GM21737 (cell line): ENCODE data around the gene SESTD1.

Experiments used
- ATAC-seq: cut with Tn5 transposase; IDR thresholded peaks from one replicate; pipeline ENCODE4 v1.9.1; 2021; ENCODE audit warnings: mild to moderate bottlenecking, moderate library complexity; ENCODE audit not compliant: unreplicated experiment

Gene SESTD1

GRCh38 chr2:179264368-179265081, at the start of gene SESTD1:
SESTD1 (minus strand) TSS chr2:179264832; CDS start chr2:179191841, 72,991 bp downstream.
- ATAC-seq = peak; percentile 72

DNA sequence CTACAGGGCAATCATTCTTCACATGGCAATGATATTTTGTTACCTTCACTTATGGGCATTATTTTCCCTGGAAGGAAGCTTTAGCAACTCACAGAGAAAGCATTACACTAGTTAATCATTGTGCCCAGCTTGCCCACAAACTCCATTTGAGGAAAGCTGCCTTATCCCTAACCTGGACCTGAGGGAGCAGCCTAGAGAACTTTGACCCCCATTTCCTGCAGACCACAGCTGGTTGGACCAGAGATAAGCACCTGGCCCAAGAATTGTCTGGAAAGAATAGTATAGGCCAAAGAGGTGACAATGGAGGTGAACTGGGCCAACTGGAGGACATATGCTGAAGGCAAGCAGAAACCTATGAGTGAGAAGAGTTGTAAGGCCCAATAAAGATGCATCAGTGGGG, 48.4 kb upstream of the SESTD1 start:
- ATAC-seq = no peak

- no peak for ATAC-seq
These were observed 46.5 kb upstream of the SESTD1 start for GRCh38 chr2:179311101-179311500.

DNA sequence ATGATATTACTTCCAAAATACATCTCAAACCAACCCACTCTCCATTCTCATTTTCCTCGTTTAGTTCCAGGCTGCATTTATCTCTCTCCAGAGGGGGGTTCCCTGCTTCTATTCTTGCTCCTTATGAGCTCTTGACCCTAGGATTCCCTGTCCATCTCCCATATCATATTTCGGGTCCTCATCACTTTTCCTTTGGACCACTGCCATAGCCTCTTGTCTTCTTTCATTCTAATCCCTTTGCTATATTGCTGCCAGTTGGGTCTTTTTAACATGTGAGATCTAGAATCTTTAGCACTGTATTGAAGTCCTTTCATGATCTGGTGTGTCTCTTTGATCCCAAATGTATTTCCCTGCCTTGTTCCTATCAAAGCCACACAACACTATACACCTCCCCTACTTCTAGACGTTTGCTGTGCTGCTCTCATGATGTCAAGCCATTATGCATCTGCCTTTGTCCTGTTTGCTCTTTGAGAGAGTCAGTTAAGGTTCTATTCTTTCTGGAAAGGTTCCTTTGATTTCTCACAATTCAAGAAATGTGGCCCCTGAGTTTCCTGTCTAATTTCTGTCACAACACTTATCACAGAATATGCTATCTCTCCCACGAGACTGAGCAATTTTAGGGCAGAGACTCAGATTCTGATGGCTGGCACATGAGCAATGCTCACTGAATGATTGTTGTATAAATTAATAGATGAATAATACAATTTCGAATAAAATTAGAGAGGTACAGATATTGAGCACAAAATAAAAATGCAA, 43.2 kb upstream of the SESTD1 start:
- no peak for ATAC-seq

DNA sequence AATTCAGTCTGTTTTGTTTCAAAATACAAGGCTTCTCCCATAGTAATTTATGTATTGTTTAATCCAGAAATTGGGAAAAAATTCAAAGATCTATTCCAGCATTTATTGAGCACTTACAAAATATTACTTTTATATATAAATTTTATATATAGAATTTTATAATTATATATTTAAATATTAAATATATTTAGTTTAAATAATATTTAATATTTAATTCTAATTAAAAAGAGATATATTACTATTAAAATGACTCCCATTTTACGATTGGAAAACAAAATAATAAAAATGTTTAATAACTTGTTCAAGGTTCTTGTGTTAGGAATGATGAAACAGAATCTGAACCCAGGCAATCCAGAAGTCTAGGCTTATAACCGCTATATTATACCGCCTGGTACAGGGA, 40.5 kb upstream of the SESTD1 start:
- no peak for ATAC-seq

GRCh38 chr2:179304424-179304823, 39.8 kb upstream of the SESTD1 start:
- no peak for ATAC-seq

GRCh38 chr2:179302764-179303571, 38.3 kb upstream of the SESTD1 start:
- ATAC-seq = no peak

- no peak for ATAC-seq
These were observed 37.5 kb upstream of the SESTD1 start for GRCh38 chr2:179302149-179302548.

DNA sequence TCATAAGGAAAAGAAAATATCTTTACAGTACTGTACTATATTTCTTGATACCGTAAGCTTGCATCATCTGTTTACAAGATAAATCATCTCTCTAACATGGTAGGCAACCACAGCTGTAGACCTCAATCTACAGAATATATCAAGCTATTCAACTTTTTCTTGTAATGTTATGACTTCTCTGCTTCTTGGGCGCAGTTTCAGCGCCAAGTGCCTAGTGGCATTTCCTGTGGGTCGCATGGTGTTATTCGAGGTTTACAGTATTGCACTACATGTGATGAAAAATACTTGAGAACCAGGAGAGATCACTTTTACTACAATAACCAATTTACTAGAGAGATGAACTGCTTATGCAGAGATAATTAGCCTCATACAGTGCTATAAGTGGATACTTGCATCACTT, 34.0 kb upstream of the SESTD1 start:
- ATAC-seq = no peak

- no peak for ATAC-seq
These were observed 33.3 kb upstream of the SESTD1 start for GRCh38 chr2:179297927-179298326.

GRCh38 chr2:179290329-179290728, 25.7 kb upstream of the SESTD1 start:
- no peak for ATAC-seq

- no peak for ATAC-seq
These were observed 20.4 kb upstream of the SESTD1 start for GRCh38 chr2:179285060-179285459.

DNA sequence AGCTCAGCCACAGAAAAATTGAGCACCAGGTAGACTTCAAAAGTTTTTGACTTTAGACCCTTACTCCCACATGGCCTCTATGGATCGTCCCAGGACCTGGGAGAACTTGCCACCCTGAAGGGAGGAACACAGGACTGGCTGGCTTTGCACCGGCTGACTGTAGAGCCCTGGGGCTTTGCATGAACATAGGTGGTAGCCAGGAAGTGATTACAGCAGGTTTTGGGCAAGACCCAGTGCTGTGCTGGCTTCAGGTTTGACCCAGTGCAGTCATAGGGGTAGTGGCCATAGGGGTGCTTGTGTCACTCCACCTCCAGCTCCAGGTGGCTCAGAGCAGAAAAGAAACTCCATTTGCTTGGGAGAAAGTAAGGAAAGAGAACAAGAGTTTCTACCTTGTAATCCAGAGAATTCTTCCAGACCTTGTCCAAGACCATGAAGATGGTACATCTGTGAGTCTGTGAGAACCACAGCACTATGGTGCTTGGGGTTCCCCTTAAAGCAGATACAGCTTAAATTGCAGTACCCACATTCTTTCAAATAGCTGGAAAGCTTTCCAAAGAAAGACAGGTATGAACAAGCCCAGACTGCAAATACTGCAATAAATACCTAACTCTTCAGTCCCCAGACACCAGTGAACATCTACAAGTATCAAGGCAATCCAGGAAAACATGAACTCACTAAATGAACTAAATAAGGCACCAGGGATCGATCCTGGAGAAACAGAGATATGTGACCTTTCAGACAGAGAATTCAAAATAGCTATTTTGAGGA, 13.0 kb upstream of the SESTD1 start:
- ATAC-seq = no peak

DNA sequence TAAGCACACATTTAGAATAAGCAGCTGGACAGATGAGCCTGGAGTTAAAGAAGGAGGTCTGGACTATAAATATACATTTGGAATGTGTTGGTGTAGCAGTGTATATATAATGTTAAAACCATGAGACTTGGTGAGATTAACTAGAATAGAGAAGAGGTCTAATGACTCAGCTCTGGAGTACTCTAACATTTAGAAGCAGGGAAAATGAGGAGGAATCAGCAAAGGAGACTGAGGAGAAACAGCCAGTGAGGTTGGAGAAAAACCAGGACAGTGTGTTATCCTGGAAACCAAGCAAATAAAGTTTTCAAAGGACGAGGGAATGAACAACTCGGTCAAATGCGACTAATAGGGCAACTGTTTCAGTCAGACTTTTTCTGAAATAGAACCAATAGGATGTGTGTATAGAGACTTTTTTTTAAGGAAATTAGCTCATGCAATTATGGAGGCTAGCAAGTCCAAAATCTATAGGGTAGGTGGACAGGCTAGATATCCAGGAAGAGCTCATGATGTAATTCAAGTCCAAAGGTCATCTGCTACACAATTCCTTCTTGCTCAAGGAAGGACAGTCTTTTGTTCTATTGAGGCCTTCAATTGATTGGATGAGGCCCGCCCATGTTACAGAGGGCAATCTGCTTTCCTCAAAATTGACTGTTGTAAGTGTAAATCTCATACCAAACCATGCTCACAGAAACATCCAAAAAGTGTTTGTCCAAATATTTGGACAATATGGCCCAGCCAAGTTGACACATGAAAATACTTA, 10.8 kb upstream of the SESTD1 start:
- ATAC-seq = no peak

DNA sequence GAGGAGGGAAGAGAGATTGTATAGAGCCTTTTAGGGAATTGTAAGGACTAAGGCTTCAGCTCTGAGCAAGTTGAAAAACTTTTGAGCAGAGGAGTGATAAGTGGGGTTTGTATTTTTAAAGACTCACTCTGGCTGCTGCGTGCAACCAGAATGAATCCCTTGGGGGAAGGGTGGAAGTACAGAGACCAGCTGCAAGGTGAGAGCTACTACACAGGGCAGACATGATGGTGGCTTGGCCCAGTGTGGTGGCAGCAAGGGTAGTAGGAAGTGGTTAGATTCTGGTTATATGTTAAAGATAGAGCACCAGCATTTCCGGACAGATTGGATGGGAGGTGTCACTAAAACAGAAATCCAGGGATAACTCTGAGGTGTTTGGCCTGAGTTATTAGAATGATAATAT, 10.1 kb upstream of the SESTD1 start:
- peak; percentile 98 for ATAC-seq

DNA sequence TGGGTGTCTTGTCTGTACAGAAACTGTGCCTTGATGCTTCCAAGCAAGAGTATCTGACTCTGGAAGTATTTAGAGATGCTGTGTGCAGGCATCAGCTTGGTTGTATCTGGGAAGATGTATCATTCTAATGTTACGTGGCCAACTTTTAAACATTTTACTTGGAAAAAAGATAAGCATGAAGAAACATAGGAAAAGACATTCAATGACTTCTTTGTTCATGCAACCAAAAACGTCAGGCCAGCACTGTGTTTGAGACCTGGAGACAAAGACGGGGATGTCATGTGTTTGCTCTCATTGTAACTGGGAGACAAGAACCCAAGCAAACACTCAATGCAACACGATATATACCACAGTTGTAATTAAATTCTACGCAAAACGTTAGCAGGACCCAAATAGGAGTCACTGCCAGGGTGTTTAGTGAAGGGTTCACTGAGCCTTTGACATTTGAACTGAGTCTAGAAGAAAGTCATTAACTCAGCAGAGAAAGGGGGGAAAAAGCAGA, 8.9 kb upstream of the SESTD1 start:
- no peak for ATAC-seq

- no peak for ATAC-seq
These were observed 8.0 kb upstream of the SESTD1 start for GRCh38 chr2:179272406-179273192.

GRCh38 chr2:179270689-179271088, 6.1 kb upstream of the SESTD1 start:
- ATAC-seq = no peak

DNA sequence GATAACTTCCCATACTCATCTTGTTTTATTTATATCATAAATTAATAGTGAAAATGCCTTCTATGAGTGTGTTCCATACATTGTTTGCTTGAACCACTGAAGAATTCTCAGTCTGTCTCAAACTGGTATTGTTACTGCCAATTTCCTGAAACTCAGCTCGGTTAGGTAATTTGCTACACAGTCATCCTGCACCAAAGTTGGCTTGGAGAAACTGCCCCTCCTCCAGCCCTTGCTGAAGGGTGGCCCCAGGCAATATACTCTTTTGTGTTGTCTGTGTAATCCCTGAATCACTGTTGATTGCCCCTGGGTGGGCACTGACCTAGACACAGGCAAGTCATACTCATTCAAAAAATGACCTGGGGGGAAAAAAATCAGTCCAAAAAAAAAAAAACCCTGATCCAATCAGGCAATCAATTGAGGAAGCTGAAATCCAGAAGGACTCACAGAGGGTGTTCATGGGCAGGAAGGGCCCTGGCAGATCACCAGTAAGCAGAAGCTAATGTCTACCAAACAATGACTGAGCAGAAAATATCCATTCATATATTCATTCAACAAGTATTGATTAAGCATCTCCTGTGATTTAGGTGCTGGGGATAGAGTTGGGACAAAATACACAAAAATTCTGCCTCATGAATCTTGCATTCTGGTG, 3.8 kb upstream of the SESTD1 start:
- no peak for ATAC-seq
